IMR-90 (cell line): ENCODE data around the gene FANCG.

Experiments
- BHLHE40 ChIP-seq: fragments of 150-350 bp; IDR thresholded peaks from 2 replicates; pipeline ENCODE4 v1.6.1; 2016; ENCODE audit warnings: mild to moderate bottlenecking, low read depth, low read length
- CTCF ChIP-seq: conservative IDR thresholded peaks from 2 replicates; pipeline ENCODE4 v1.5.1; 2012; ENCODE audit warnings: mild to moderate bottlenecking, low read depth, low read length, improper control_type of control experiment
- FOS ChIP-seq: fragments of 150-350 bp; IDR thresholded peaks from 2 replicates; pipeline ENCODE4 v1.6.1; 2016; ENCODE audit warnings: low read depth, low read length
- MAFK ChIP-seq: IDR thresholded peaks from 2 replicates; pipeline ENCODE4 v1.6.1; 2012; ENCODE audit warnings: low read depth, low read length, improper control_type of control experiment
- POLR2A ChIP-seq: IDR thresholded peaks from 2 replicates; pipeline ENCODE4 v1.6.1; 2012; ENCODE audit warnings: mild to moderate bottlenecking, low read depth, low read length
- RAD21 ChIP-seq: IDR thresholded peaks from 2 replicates; pipeline ENCODE4 v1.6.1; 2012; ENCODE audit warnings: low read length, improper control_type of control experiment
- RFX5 ChIP-seq: IDR thresholded peaks from 2 replicates; pipeline ENCODE4 v1.8.0; 2012; ENCODE audit warnings: low read depth, mild to moderate bottlenecking, low read length, moderate library complexity
- SMC3 ChIP-seq: fragments of 150-350 bp; IDR thresholded peaks from 2 replicates; pipeline ENCODE4 v1.6.1; 2016; ENCODE audit warnings: low read depth, mild to moderate bottlenecking, antibody characterized with exemption, low read length, moderate library complexity
- TF ChIP-seq, protein P1 (sequence below): fragments of 150-350 bp; IDR thresholded peaks from 2 replicates; pipeline ENCODE4 v1.6.1; 2016; ENCODE audit warnings: low read depth, mild to moderate bottlenecking, low read length, moderate library complexity, borderline replicate concordance

DNA sequence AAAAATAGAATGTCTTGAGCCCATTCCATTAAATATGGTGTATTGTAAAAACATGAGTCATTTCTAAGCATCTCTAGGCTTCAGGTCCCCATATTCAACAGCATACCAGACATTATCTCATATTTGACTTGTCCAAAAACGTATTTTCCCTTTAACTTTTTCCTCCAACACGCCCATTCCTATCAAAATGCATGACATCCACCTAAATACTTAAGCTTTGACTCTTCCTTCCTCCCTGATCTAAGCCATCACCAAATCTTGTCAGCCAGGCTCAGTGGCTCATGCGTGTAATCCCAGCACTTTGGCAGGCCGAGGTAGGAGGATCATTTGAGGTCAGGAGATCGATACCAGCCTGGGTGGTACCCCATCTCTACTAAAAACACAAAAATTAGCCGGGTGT lies 31.2 kb downstream of the FANCG start:
- TF ChIP-seq, protein P1, sequence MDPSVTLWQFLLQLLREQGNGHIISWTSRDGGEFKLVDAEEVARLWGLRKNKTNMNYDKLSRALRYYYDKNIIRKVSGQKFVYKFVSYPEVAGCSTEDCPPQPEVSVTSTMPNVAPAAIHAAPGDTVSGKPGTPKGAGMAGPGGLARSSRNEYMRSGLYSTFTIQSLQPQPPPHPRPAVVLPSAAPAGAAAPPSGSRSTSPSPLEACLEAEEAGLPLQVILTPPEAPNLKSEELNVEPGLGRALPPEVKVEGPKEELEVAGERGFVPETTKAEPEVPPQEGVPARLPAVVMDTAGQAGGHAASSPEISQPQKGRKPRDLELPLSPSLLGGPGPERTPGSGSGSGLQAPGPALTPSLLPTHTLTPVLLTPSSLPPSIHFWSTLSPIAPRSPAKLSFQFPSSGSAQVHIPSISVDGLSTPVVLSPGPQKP: no peak
- TF ChIP-seq BHLHE40 (no peak), RFX5 (no peak), CTCF (no peak), MAFK (no peak), POLR2A (no peak), SMC3 (no peak), RAD21 (no peak), FOS (no peak)
